Stimulated activated CD8-positive, alpha-beta memory T cell treated with anti-CD3 and anti-CD28 coated beads, Interleukin-15, amount 100 ng/mL, for 4 hours (primary cell): ENCODE results near the gene ANXA3.
"Not testable (repeated sequence)": the region's sequence is repeated elsewhere in the genome, so short reads cannot be mapped to it uniquely, and the experiment has no call there.

Source experiments
- DNase-seq, 2 donors: peaks; one replicate each; pipeline ENCODE4 v3.0.0-alpha.2; 2020; ENCODE audit warnings: low read depth in 2 of 2

Gene ANXA3

DNA sequence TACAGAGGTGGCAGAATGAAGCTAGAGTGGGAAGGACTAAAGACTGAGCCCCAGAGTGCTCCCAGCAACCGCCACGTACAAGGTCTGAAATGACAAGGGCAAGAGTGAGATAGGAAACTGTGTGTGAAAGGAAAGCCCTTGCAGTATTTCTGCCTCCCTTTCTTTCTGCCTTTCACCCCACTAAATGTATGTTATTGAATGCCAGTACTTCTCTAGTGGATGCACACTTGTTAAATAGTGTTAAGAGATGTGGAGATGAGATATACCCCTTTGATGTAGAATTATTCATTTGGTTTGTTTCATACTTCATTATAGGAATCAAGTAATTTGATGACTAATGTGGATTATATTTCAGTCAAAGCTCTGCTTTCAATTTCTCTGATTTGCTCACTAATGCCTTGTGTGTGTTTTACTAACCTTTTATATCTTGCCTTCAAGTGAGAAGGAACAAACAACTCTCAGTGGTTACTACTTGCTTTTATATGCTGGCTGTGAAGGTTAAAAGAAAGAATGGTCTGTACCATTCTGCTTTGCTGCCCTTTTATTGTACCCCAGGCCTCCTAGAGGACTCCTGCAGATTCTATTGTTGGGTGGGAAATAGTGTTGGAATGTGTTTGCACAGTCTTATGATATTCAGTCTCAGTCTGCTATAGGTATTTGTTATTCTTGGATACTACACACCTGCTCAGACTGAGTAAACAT is 8.0 kb upstream of the ANXA3 start:
- no peak for DNase-seq

DNA sequence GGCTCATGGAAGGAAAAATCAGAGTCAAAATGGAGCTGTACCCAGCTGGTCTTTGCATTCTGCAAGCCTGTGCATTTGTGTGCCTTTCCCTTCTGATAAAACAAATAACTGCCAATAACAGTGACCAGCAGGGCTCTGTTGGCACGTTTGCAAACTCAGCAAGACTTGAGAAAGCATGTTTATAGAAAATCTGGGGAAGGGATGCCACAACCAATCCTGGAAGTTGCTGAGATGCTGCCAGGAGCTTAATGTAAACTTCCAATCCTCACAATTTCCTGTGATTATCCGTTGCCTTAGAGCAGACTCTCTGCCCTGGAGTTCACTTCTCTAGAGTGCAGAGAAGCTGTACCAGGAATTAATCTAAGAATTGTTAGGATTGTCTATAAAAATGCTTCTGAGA is 6.9 kb upstream of the ANXA3 start:
- DNase-seq: no peak

DNA sequence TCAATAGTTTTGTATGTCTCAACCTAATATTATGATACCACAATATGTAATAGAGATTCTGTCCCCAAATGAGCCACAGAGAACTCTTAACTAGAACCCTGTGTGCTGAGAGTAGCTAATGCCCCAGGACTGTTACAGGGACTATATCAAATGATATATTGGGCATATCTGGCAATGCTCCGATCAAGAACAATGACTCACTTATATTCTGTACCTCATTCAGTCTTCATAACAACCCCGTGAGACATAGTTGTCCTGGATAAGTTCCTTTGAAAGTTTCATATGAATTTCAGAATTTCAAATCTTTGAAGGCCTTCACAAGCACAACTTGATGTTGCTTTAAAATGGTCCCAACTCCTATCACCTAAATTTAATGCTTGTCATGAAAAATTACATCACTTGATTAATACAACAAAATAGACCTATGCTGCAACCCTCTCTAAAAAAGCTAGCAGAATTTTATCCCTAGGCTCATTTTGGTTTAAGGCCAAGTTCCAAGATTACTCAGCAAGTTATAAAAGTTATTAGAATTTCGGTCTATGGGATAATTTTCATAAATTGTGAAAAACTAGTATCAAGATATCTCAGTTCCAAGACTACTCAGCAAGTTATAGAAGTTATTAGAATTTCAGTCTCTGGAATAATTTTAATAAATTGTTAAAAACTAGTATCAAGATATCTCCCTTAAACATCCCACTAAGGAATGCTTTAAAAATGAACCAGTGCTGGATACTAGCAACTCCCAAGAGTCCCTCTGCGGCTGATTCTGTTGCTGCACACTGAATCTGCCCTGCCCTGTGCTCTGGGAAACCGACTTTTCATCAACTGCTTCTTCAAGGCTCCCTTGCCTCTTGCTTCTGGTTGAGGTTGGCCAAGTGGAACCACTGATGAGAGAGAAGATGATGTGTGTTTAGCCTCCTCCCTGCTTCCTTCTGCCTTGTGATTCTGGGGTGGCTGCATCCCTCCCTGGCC is 6.0 kb upstream of the ANXA3 start:
- no peak for DNase-seq

DNA sequence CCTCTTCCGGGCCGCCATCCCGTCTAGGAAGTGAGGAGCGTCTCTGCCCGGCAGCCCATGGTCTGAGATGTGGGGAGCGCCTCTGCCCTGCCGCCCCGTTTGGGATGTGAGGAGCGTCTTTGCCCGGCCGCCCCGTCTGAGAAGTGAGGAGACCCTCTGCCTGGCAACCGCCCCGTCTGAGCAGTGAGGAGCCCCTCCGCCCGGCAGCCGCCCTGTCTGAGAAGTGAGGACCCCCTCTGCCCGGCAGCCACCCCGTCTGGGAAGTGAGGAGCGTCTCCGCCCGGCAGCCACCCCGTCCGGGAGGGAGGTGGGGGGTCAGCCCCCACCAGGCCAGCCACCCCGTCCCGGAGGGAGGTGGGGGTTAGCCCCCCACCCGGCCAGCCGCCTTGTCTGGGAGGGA is 3.7 kb upstream of the ANXA3 start:
- not testable (repeated sequence) for DNase-seq

DNA sequence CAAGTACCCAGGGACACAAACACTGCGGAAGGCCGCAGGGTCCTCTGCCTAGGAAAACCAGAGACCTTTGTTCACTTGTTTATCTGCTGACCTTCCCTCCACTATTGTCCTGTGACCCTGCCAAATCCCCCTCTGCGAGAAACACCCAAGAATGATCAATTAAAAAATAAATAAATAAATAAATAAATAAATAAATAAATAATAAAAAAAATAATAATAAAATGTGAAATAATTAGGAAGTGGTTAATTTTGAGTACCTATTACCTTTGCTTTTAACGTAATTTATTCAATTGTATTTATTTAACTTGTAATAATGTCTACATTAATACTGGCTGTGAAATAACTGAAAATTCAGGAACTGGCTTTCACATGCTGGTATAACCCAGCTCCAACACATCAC is 2.7 kb upstream of the ANXA3 start:
- not testable (repeated sequence) for DNase-seq

DNA sequence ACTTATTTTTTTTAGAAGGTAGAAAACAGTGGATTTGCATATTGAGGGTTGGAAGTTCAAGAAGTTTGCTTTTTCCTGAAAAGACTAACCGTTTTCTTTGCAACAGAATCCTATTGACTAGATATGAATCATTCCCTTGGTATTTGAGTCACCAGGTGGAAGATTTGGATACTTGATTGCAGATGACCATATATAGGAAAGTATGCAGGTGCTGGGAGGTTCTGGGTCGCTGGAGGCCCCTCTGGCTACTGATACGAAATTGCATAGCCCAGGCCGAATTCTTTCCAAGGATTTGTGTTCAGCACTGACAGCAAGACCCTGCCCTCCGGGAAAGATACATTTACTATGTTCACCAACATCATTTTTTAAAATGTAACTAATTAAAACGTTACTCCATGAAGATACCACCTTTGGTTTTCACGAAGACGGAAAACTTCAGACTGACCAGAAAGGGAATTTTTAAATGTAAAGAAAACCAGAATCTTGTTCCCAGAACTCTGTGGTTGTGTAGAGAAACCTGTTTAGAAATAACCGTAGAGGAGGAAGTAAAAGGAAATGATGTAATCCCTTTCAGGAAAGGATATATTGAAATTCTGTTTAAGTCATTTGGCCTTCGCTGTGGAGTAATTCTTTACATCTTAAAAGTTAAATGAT is 946 bp downstream of the ANXA3 start:
- DNase-seq: no peak

DNA sequence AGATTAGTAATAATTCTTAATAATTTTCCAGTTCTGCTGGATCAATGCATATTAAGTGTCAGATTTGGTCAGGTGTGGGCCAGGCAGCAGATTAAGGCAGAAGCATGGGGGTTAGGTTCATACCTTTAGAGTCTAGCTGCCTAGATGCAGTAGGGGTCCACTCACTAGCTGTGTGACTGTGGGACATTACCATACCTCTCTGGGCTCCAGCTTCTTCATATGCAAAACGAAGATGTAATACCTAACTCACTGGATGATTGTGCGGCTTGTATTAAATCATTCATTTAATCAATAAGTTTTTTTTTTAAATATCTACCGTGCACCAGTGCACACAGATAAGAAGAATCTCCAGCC is 1.4 kb downstream of the ANXA3 start:
- DNase-seq: no peak

DNA sequence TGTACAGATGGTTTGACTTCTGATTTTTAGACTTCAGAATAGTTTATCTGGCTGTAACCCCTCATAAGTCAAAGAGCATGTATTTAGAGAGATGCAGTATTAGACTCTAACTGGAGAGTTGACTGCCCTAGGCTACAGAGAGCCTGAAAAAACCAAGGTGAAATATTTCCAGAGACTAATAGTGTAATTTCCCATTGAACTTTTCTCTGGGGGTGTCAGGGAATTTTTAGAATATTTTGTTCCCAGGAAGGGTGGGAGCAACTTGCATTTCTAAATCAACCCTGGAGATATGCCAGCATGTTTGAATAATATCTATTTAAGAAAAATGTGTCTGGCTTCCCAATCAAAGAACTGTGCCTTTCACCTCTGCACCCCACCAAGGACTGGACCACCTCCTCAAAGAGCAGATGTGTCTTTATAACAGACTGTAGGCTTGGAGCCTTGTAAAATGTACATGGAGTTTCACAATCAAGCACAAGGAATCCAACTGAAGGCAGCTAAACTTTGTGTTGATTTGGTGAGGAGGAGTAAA is 2.0 kb downstream of the ANXA3 start:
- no peak for DNase-seq

DNA sequence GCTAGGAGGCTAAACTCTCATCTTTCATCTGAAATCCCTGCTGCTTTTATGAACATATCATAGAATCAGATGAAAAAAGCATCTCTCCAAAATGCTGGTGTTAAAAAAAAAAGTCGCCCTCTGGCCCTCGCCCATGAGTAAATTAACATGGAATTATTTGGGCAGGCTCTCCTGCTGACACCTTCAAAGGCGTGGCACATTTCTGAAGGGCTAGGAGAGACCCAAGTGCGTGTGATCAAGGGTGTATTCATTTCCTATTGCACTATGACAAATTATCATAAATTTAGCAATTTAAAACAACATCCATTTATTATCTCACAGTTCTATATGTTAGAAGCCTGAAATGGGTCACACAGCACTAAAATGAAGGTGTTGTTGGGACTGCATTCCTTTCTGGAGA is 5.1 kb downstream of the ANXA3 start:
- DNase-seq: no peak

DNA sequence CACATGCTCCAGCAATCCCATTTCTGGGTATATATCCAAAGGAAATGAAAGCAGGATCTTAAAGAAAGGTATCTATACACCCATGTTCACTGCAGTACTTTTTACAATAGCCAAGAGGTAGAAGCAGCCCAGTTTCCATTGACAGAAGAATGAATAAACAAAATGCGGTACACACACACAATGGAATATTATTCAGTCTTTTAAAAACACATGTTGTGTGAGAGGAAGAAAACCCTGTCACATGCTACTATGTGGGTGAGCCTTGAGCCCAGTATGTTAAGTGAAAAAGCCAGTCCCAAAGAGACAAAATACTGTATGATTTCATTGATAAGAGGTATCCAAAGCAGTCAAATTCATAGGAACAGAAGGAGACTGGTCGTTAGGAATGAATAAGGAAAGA is 6.3 kb downstream of the ANXA3 start:
- DNase-seq: no peak

DNA sequence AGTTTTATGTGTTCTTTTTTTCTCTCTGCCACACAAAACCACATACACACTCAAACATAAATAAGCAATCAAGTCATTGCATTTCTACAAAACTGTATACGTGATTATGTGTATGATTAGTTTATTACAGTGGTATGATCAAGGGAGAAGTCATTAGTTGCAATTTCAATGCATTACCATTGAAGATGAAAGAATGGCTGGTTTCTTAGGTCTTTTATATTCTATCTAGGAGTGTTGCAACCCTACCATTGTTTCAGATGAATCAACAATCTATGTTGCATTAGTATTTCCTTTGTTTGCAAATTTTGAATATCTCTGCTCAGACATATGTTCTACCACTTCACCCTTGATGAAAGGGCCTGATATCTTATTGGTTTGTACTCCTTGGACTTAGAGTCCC is 6.8 kb downstream of the ANXA3 start:
- DNase-seq: no peak

DNA sequence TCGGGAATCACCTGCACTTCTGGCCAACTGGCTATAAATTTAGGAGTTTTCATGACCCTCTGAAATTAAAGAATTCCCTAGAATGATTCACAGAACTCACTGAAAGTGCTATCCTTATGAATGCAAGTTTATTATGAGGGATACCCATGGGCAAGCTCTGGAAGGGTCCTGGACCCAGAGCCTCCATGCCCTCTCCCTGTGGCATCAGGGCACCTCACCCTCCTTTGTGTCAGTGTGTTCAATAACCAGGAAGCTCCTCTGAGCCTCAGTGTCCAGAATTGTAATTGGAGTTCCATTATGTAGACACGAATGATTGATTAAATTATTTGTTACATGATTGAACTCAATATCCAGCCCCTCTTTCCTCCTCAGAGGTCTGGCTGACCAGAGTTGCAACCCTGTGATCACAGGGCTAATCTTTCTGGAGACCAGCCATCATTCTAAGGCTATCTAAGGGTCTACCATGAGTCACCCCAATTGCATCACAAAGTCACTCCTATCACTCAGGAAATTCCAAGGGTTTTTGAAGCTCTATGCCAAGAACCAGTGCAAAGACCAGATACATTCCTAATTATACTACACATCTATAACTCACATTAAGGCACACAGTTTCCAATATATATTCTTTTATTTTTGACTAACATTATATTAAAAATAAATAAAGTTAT is 8.9 kb downstream of the ANXA3 start:
- no peak for DNase-seq

DNA sequence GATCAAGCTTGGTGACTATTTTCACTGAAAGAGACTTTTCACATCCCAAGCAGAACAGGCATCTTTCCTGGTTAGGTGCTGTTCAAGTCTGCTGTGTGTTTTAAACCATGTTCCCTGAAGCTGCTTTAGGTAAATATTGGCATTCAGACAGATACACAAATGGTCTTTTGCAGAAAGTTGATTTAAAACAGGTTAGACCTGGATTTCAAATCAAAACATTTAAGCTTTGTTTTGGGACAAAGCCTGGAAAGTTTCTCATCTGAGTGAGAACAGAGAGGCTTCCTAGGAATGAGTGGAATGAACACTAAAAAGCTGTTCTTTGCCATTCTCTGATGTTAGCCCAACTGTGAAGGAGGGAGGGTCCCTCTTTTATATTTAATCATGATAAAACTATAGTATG is 10.1 kb downstream of the ANXA3 start:
- no peak for DNase-seq

DNA sequence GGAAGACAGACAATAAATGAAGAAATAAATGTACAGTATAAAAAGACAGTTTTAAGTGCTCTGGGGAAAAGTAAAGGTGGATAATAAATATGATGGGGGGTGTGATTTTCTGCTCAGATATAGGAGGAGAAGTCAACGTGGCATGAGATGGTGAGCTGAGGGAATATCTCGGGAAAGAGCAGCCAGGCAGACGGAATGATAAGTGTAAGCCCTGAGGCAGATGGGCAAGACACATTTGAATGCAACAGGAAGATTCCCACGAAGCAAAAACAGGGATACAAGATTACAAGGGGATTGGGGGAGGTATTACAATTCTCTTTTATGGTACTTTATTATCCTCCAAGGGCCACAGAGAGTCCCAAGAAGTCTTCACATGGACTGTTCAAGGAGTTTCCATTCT is 11.1 kb downstream of the ANXA3 start:
- no peak for DNase-seq

DNA sequence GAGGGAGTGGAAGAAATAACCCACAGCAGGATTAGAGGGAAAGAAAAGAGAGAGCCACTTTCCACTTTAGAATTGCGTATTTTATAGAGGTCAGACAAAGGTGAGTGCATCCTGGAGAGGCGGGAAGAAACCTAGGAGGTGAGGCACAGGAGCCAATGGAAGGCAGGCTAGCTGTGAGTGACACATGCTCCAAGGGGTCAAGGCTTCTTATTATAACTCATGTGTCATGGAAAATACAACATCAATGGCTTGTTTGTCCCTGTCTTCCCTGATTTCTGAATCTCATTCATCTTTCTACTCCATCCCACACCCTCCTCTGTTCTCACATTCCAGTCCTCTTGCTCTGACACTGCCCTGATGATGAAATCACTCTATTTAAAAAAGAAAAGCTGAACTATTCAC is 14.4 kb downstream of the ANXA3 start:
- DNase-seq: no peak

DNA sequence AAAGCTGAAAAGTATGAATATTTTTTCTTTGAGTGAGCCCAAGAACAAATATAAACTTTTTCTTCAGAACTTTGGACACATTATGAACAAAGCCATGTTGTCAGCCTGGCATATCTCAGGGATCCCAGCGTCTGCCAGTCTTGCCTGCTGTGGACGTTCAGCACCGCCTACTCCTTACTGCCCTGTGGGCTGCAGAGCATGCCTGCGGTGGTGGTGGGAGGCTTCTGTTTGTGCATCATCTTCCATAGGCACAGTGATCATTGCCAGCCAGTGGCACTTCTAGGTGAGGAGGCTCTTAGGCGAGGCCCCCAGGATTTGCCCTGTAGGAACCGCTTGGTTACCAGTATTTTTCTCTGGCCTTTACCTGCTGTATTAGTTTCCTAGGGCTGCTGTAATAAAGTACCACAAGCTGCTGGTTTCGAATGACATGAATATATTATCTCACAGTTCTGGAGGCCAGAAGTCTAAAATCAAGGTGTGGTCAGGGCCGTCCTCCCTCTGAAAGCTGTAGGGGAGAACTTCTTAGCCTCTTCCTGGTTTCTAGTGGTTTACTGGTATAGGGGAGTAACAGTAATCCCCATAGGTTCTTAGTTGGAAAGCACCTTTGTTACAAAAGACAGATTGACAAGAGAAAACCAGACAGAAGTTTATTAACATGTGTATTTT is 15.4 kb downstream of the ANXA3 start:
- no peak for DNase-seq

DNA sequence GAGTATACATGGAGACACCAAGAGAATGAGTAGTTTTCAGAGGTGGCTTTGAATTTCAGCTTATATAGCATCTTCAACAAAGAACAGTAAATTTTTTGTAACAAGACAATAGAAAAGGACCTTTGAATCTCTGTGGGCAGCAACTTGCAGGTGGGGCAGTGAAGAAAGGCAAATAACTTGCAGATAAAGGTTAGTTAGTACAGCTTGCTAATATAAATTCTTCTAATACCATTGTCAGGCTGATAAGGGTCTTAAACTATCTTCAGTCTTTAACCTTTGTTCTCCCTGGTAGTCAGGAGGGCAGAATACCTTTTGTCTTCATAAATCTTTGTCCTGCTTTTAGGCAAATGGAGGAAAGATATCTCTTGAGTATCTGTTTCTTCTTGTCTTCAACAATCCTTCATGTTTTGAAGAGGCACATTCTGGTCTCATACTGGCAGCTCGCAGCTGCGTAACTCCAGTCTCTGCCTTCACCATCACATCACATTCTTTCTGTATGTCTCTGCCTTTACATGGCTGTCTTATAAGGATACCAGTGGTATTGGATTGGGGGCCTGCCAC is 16.0 kb downstream of the ANXA3 start:
- DNase-seq: no peak

DNA sequence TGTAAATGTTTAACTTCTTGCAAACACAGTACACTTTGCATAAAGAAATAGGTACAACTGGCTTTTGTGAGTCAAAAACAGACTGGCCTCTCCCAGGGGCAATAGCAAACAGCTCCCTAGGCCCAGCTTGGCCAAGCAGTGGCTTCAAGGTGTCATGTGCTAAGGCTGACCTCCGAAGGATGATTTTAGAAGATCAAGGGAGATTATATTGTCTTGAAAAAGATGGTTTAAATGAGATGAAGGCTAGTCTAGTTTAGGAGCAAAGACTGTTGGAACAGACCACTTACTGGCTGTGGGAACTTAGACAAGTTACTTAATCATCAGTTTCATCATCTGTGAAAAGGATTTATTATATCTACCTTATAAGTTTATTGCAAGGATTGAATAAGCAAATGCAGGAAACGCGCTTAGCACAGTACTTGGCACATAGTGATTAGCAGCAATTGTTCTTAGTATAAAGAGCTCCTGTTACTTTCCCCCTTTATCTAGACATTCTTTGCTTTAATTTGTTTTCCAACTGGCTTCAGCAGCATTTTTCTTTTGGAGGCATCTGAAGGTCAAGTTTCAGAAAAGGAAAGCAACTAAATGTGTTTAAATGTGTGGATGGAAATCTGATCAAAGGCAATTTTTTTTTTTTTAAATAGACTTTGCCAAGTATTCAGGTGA is 17.2 kb downstream of the ANXA3 start:
- no peak for DNase-seq

DNA sequence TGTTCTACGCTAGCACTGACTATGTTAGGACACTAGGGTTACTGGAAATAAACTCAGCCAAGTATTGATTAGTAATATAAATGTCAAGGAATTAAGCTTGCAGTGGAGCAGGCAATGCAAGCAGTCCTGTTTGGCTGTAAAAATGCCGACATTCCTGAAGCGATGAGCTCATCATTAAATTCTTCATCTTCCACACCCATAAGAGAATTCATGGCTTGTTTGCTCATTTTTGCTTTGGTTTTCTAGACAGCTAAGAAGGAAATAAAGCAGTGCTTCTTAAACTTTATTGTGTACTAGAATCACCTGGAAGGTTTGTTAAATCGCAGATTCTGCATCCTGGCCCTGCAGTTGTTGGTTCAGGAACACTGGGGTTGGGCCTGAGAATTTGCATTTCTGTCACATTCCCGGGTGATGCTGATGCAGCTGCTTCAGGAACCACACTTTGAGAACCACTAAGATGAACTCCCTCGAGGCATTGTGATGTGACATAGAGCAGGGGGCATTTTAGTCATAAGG is 17.8 kb downstream of the ANXA3 start:
- no peak for DNase-seq

DNA sequence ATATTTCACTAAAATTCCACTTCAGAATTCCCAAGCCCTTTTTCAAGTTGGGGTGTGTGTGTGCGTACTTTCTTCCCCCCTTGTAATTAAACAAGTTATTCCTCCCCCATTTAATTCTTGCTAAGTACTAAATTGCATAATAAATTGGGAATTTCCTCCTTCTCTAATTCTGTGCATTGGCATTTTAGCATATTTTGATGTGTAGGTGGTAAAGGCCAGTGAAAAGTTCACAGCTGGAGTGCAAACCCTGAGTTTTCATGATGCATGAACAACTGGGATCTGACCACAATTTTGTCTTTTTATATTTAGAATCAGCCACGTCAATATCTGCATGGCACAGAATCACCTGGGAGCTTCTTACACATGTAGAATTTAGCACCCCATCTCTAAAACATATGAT is 18.5 kb downstream of the ANXA3 start:
- no peak for DNase-seq
